Lower leg skin (tissue), 3 donors: ENCODE measurements around the gene SLC9A9.

ENCODE experiments used
- CTCF ChIP-seq, 3 donors: fragments of 450-650 bp; IDR thresholded peaks; one replicate each; pipeline ENCODE4 v1.5.1; 2016; ENCODE audit warnings: antibody characterized with exemption in 3 of 3, mild to moderate bottlenecking in 3 of 3, moderate library complexity in 2 of 3
- POLR2A ChIP-seq, 2 donors: fragments of 450-650 bp; IDR thresholded peaks; one replicate each; pipeline ENCODE4 v1.6.1; 2016 to 2017; ENCODE audit warnings: antibody characterized with exemption in 2 of 2, mild to moderate bottlenecking in 1 of 2, moderate library complexity in 1 of 2

DNA sequence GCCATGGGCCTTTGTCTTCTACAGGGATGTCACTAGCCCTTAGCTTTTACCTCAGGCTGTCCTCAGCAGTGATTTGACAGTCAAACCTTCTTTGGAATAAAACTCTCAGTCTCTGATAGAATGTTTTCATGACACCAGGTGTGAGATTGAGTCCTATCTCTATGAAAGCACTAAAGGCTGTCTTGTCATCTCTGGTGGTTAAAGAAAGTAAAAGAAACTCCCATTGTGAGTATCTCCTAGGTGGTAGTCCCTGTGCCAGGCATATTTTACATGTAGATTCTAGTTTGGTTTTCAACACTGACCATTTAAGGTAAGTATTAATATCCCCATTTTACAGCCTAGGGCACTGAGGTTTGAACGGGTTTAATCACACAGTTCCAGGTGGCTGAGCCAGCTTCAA, 368.5 kb downstream of the SLC9A9 start:
- TF ChIP-seq CTCF (IDR thresholded peaks at IDR 0.05) (no peak), POLR2A (IDR thresholded peaks at IDR 0.05) (no peak)
